MM.1S (cell line): ENCODE data around the gene GADD45B.

ENCODE experiments used
- CTCF ChIP-seq: fragments of 300-600 bp; sonication (generic); IDR thresholded peaks from 2 replicates; pipeline ENCODE4 v1.5.1; 2016; ENCODE audit warnings: antibody characterized with exemption, low read length, mixed read lengths
- EZH2 ChIP-seq: fragments of 300-600 bp; sonication (generic); optimal IDR thresholded peaks from 2 replicates; pipeline ENCODE3; 2017; ENCODE audit warnings: low read depth, mild to moderate bottlenecking, antibody characterized with exemption, low read length, mixed read lengths
- EZH2phosphoT487 ChIP-seq: fragments of 300-600 bp; sonication (generic); IDR thresholded peaks from 2 replicates; pipeline ENCODE4 v1.6.1; 2018; ENCODE audit warnings: antibody characterized with exemption, low read length

- TF ChIP-seq CTCF (no peak), EZH2phosphoT487 (no peak), EZH2 (no peak)
Observed at GRCh38 chr19:2457394-2458037, 18.4 kb upstream of the GADD45B start.
